Fibroblast of skin of left quadriceps (primary cell): Measurements from ENCODE around the gene OTOA.
"Not testable (repeated sequence)": the region's sequence is repeated elsewhere in the genome, so short reads cannot be mapped to it uniquely, and the experiment has no call there.

Experiments
- DNase-seq, 2 experiments: peaks; one replicate each; pipeline ENCODE4 v3.0.0-alpha.2; 2013; ENCODE audit warnings: low read depth in 2 of 2

The OTOA gene

GRCh38 chr16:21720533-21720932 lies 56.8 kb downstream of the OTOA start:
- no peak for DNase-seq

- DNase-seq = no peak
Measured at GRCh38 chr16:21722771-21723455, 59.1 kb downstream of the OTOA start.

- DNase-seq = no peak
Measured at GRCh38 chr16:21723532-21723931, 59.8 kb downstream of the OTOA start.

- DNase-seq = no peak
Measured at GRCh38 chr16:21727344-21727743, 63.6 kb downstream of the OTOA start.

GRCh38 chr16:21731233-21731632 lies 67.5 kb downstream of the OTOA start:
- DNase-seq = not testable (repeated sequence)

- DNase-seq = not testable (repeated sequence)
Measured at GRCh38 chr16:21740637-21741036, 76.9 kb downstream of the OTOA start.

GRCh38 chr16:21756192-21757079 lies 92.7 kb downstream of the OTOA start:
- not testable (repeated sequence) for DNase-seq

- not testable (repeated sequence) for DNase-seq
Measured at GRCh38 chr16:21757080-21757671, 93.4 kb downstream of the OTOA start.

GRCh38 chr16:21768280-21768679 lies 104.5 kb downstream of the OTOA start:
- DNase-seq = not testable (repeated sequence)

- not testable (repeated sequence) for DNase-seq
Measured at GRCh38 chr16:21768810-21769209, 105.0 kb downstream of the OTOA start.

GRCh38 chr16:21769284-21769683 lies 105.5 kb downstream of the OTOA start:
- peak; percentile 30 to 40 for DNase-seq

- not testable (repeated sequence) for DNase-seq
Measured at GRCh38 chr16:21770584-21770983, 106.8 kb downstream of the OTOA start.

GRCh38 chr16:21772547-21773206 lies 108.9 kb downstream of the OTOA start:
- DNase-seq = not testable (repeated sequence)

- not testable (repeated sequence) for DNase-seq
Measured at GRCh38 chr16:21773207-21773553, 109.4 kb downstream of the OTOA start.

- DNase-seq = not testable (repeated sequence)
Measured at GRCh38 chr16:21780525-21780924, 116.8 kb downstream of the OTOA start.

GRCh38 chr16:21790506-21790905 lies 126.7 kb downstream of the OTOA start:
- not testable (repeated sequence) for DNase-seq

GRCh38 chr16:21793310-21793709 lies 129.5 kb downstream of the OTOA start:
- DNase-seq = not testable (repeated sequence)

- not testable (repeated sequence) for DNase-seq
Measured at GRCh38 chr16:21798601-21799000, 134.8 kb downstream of the OTOA start.

- peak in 1 of 2 experiments; percentile 5 for DNase-seq
Measured at GRCh38 chr16:21801538-21802374, 138.0 kb downstream of the OTOA start.

- DNase-seq = not testable (repeated sequence)
Measured at GRCh38 chr16:21802375-21802663, 138.6 kb downstream of the OTOA start.
